Measurements from ENCODE around the gene UGT1A9.

GRCh38 chr2:233688341-233688740 lies 16.6 kb downstream of the UGT1A9 start:
- TF ChIP-seq CTCF (IDR thresholded peaks at IDR 0.05) = no peak
- no peak for TF ChIP-seq POLR2AphosphoS5 (IDR thresholded peaks at IDR 0.05)

Data from stomach (tissue), 4 donors.